MM.1S (cell line): ENCODE results near the gene RPL11.

ENCODE experiments used
- DNase-seq: peaks from one replicate; pipeline ENCODE4 v3.0.0-alpha.2; 2015
- H2AFZ ChIP-seq: fragments of 300-600 bp; sonication (generic); 2 replicates; pipeline ENCODE4 v1.6.0; 2016; ENCODE audit warnings: antibody characterized with exemption, low read length
- H3F3A ChIP-seq: fragments of 300-600 bp; sonication (generic); 2 replicates; pipeline ENCODE4 v1.6.1; 2016; ENCODE audit warnings: mild to moderate bottlenecking, antibody characterized with exemption, low read length, moderate library complexity, mixed read lengths; ENCODE audit not compliant: insufficient read depth
- H3K27ac ChIP-seq: fragments of 300-600 bp; sonication (generic); 2 replicates; pipeline ENCODE4 v1.5.1; 2016; ENCODE audit warnings: mild to moderate bottlenecking, low read length
- H3K27me3 ChIP-seq: fragments of 300-600 bp; sonication (generic); replicated peaks from 2 replicates; pipeline ENCODE4 v1.6.0; 2016; ENCODE audit warnings: low read length; ENCODE audit not compliant: insufficient read depth
- H3K36me3 ChIP-seq: fragments of 300-600 bp; sonication (generic); replicated peaks from 2 replicates; pipeline ENCODE4 v1.6.1; 2016; ENCODE audit warnings: mild to moderate bottlenecking, low read length, mixed read lengths; ENCODE audit not compliant: insufficient read depth
- H3K4me1 ChIP-seq: fragments of 300-600 bp; sonication (generic); 2 replicates; pipeline ENCODE4 v1.6.1; 2016; ENCODE audit warnings: low read length, mixed read lengths
- H3K4me2 ChIP-seq: fragments of 300-600 bp; sonication (generic); 2 replicates; pipeline ENCODE4 v1.6.0; 2016; ENCODE audit warnings: low read depth, low read length
- H3K4me3 ChIP-seq: fragments of 300-600 bp; sonication (generic); 2 replicates; pipeline ENCODE4 v1.5.1; 2016; ENCODE audit warnings: low read length, mixed read lengths
- H3K79me2 ChIP-seq: fragments of 300-600 bp; sonication (generic); 2 replicates; pipeline ENCODE4 v1.6.1; 2016; ENCODE audit warnings: mixed run types, low read length, mixed read lengths
- H3K9ac ChIP-seq: fragments of 300-600 bp; sonication (generic); 2 replicates; pipeline ENCODE4 v1.6.1; 2016; ENCODE audit warnings: low read length, mixed read lengths
- H3K9me2 ChIP-seq: fragments of 300-600 bp; sonication (generic); replicated peaks from 2 replicates; pipeline ENCODE4 v1.6.1; 2016; ENCODE audit warnings: mild to moderate bottlenecking, low read length, mixed read lengths; ENCODE audit not compliant: insufficient read depth
- H3K9me3 ChIP-seq: fragments of 300-600 bp; sonication (generic); replicated peaks from 2 replicates; pipeline ENCODE4 v1.6.1; 2016; ENCODE audit warnings: mild to moderate bottlenecking, low read length, mixed read lengths; ENCODE audit not compliant: insufficient read depth
- H4K20me1 ChIP-seq: fragments of 300-600 bp; sonication (generic); 2 replicates; pipeline ENCODE4 v1.6.1; 2016; ENCODE audit warnings: mild to moderate bottlenecking, low read length, moderate library complexity, mixed read lengths; ENCODE audit not compliant: insufficient read depth
- CTCF ChIP-seq: fragments of 300-600 bp; sonication (generic); IDR thresholded peaks from 2 replicates; pipeline ENCODE4 v1.5.1; 2016; ENCODE audit warnings: antibody characterized with exemption, low read length, mixed read lengths
- EZH2 ChIP-seq: fragments of 300-600 bp; sonication (generic); optimal IDR thresholded peaks from 2 replicates; pipeline ENCODE3; 2017; ENCODE audit warnings: low read depth, mild to moderate bottlenecking, antibody characterized with exemption, low read length, mixed read lengths
- EZH2phosphoT487 ChIP-seq: fragments of 300-600 bp; sonication (generic); IDR thresholded peaks from 2 replicates; pipeline ENCODE4 v1.6.1; 2018; ENCODE audit warnings: antibody characterized with exemption, low read length

RPL11 gene

GRCh38 chr1:23645338-23645737 is 46.3 kb upstream of the RPL11 start:
- H3K4me1 ChIP-seq, result no peaks in the 10 kb centered on the region

GRCh38 chr1:23646091-23646490 is 45.5 kb upstream of the RPL11 start:
- H3K4me1 ChIP-seq, result no peaks in the 10 kb centered on the region
- no peak overlapping the region for H3K9ac ChIP-seq
- H3K27me3 ChIP-seq, result peaks cover 2% of the 10 kb centered on the region; the same call in 1 of the 2 replicates
- DNase-seq, result no peak
- no peak overlapping the region for H3K4me3 ChIP-seq
- no peak overlapping the region for H3K27ac ChIP-seq
- H3K9me2 ChIP-seq, result no peaks in the 10 kb centered on the region
- no peaks in the 10 kb centered on the region for H3K79me2 ChIP-seq
- TF ChIP-seq CTCF, result no peak
- no peak for TF ChIP-seq EZH2
- no peak for TF ChIP-seq EZH2phosphoT487
- H3K4me2 ChIP-seq, result no peak overlapping the region
- no peaks in the 10 kb centered on the region for H3K36me3 ChIP-seq
- no peaks in the 10 kb centered on the region for H4K20me1 ChIP-seq
- no peaks in the 10 kb centered on the region for H3F3A ChIP-seq
- H2AFZ ChIP-seq, result no peak overlapping the region
- no peaks in the 10 kb centered on the region for H3K9me3 ChIP-seq

More at GRCh38 chr1:23645338-23645737, 46.3 kb upstream of the RPL11 start:
- H4K20me1 ChIP-seq, result no peaks in the 10 kb centered on the region
- H3K27ac ChIP-seq, result no peak overlapping the region
- no peaks in the 10 kb centered on the region for H3K36me3 ChIP-seq
- H3K9me3 ChIP-seq, result no peaks in the 10 kb centered on the region
- no peaks in the 10 kb centered on the region for H3F3A ChIP-seq
- H3K79me2 ChIP-seq, result no peaks in the 10 kb centered on the region
- H2AFZ ChIP-seq, result no peak overlapping the region
- TF ChIP-seq CTCF, result no peak
- no peak for TF ChIP-seq EZH2phosphoT487
- TF ChIP-seq EZH2, result no peak
- no peak overlapping the region for H3K9ac ChIP-seq
- no peak overlapping the region for H3K4me3 ChIP-seq
- H3K9me2 ChIP-seq, result no peaks in the 10 kb centered on the region
- H3K4me2 ChIP-seq, result no peak overlapping the region
- DNase-seq, result no peak
- no peaks in the 10 kb centered on the region for H3K27me3 ChIP-seq

- Histone ChIP-seq H3K79me2 (no peaks in the 10 kb centered on the region), H3K9me3 (no peaks in the 10 kb centered on the region), H4K20me1 (no peaks in the 10 kb centered on the region), H3K9me2 (no peaks in the 10 kb centered on the region), H3K9ac (no peak overlapping the region), H3K27me3 (peaks cover 4% of the 10 kb centered on the region; the same call in 1 of the 2 replicates), H3K27ac (no peak overlapping the region), H3F3A (no peaks in the 10 kb centered on the region), H3K36me3 (no peaks in the 10 kb centered on the region), H3K4me3 (no peak overlapping the region), H3K4me1 (no peaks in the 10 kb centered on the region), H2AFZ (no peak overlapping the region), H3K4me2 (no peak overlapping the region)
- no peak for DNase-seq
- TF ChIP-seq EZH2phosphoT487 (no peak), EZH2 (no peak), CTCF (no peak)
These were observed 45.1 kb upstream of the RPL11 start for GRCh38 chr1:23646541-23646940.
